Measurements from ENCODE around the gene SLMAP.
A peak's percentile ranks its signal among the peaks of the same experiment; 100 is the strongest.

SLMAP gene

GRCh38 chr3:57942388-57942787 is 186.3 kb downstream of the SLMAP start:
- no peaks in the 10 kb centered on the region for H3K36me3 ChIP-seq (ENCODE audit: control insufficient read depth, insufficient read depth, low read length)
- H3K27me3 ChIP-seq (ENCODE audit: control insufficient read depth, insufficient read depth, low read length) = no peaks in the 10 kb centered on the region
- H3K4me1 ChIP-seq (ENCODE audit: control insufficient read depth, insufficient read depth, low read length) = peaks cover 6% of the 10 kb centered on the region
- no peak overlapping the region for H3K4me3 ChIP-seq (ENCODE audit: low read length)
- no peaks in the 10 kb centered on the region for H3K9me3 ChIP-seq (ENCODE audit: control insufficient read depth, low read length)
- H3K9ac ChIP-seq (ENCODE audit: low read length) = no peak overlapping the region

GRCh38 chr3:57942872-57943283 is 186.8 kb downstream of the SLMAP start:
- Histone ChIP-seq H3K4me1 (ENCODE audit: control insufficient read depth, insufficient read depth, low read length) (peaks cover 6% of the 10 kb centered on the region), H3K9ac (ENCODE audit: low read length) (no peak overlapping the region), H3K9me3 (ENCODE audit: control insufficient read depth, low read length) (no peaks in the 10 kb centered on the region), H3K27me3 (ENCODE audit: control insufficient read depth, insufficient read depth, low read length) (no peaks in the 10 kb centered on the region), H3K4me3 (ENCODE audit: low read length) (no peak overlapping the region), H3K36me3 (ENCODE audit: control insufficient read depth, insufficient read depth, low read length) (no peaks in the 10 kb centered on the region)

GRCh38 chr3:57943525-57944495 is 187.7 kb downstream of the SLMAP start:
- H3K36me3 ChIP-seq (ENCODE audit: control insufficient read depth, insufficient read depth, low read length) = no peaks in the 10 kb centered on the region
- H3K4me1 ChIP-seq (ENCODE audit: control insufficient read depth, insufficient read depth, low read length) = peaks cover 6% of the 10 kb centered on the region
- H3K4me3 ChIP-seq (ENCODE audit: low read length) = no peak overlapping the region
- no peaks in the 10 kb centered on the region for H3K27me3 ChIP-seq (ENCODE audit: control insufficient read depth, insufficient read depth, low read length)
- no peak overlapping the region for H3K9ac ChIP-seq (ENCODE audit: low read length)
- no peaks in the 10 kb centered on the region for H3K9me3 ChIP-seq (ENCODE audit: control insufficient read depth, low read length)

- H3K27me3 ChIP-seq (ENCODE audit: control insufficient read depth, insufficient read depth, low read length) = no peaks in the 10 kb centered on the region
- no peaks in the 10 kb centered on the region for H3K36me3 ChIP-seq (ENCODE audit: control insufficient read depth, insufficient read depth, low read length)
- no peak overlapping the region for H3K9ac ChIP-seq (ENCODE audit: low read length)
- no peaks in the 10 kb centered on the region for H3K9me3 ChIP-seq (ENCODE audit: control insufficient read depth, low read length)
- H3K4me3 ChIP-seq (ENCODE audit: low read length) = no peak overlapping the region
- H3K4me1 ChIP-seq (ENCODE audit: control insufficient read depth, insufficient read depth, low read length) = peaks cover 26% of the 10 kb centered on the region
Observed at GRCh38 chr3:57946970-57947381, 190.9 kb downstream of the SLMAP start.

GRCh38 chr3:57948080-57948671 is 192.1 kb downstream of the SLMAP start:
- Histone ChIP-seq H3K4me1 (ENCODE audit: control insufficient read depth, insufficient read depth, low read length) (peaks cover 36% of the 10 kb centered on the region), H3K9me3 (ENCODE audit: control insufficient read depth, low read length) (no peaks in the 10 kb centered on the region), H3K36me3 (ENCODE audit: control insufficient read depth, insufficient read depth, low read length) (no peaks in the 10 kb centered on the region), H3K27me3 (ENCODE audit: control insufficient read depth, insufficient read depth, low read length) (no peaks in the 10 kb centered on the region), H3K4me3 (ENCODE audit: low read length) (no peak overlapping the region), H3K9ac (ENCODE audit: low read length) (no peak overlapping the region)

- Histone ChIP-seq H3K9me3 (ENCODE audit: control insufficient read depth, low read length) (no peaks in the 10 kb centered on the region), H3K4me1 (ENCODE audit: control insufficient read depth, insufficient read depth, low read length) (peaks cover 36% of the 10 kb centered on the region), H3K9ac (ENCODE audit: low read length) (no peak overlapping the region), H3K36me3 (ENCODE audit: control insufficient read depth, insufficient read depth, low read length) (no peaks in the 10 kb centered on the region), H3K4me3 (ENCODE audit: low read length) (no peak overlapping the region), H3K27me3 (ENCODE audit: control insufficient read depth, insufficient read depth, low read length) (no peaks in the 10 kb centered on the region)
Observed at GRCh38 chr3:57948781-57949242, 192.7 kb downstream of the SLMAP start.

GRCh38 chr3:57949344-57949743 is 193.2 kb downstream of the SLMAP start:
- H3K9me3 ChIP-seq (ENCODE audit: control insufficient read depth, low read length) = no peaks in the 10 kb centered on the region
- no peak overlapping the region for H3K4me3 ChIP-seq (ENCODE audit: low read length)
- no peak overlapping the region for H3K9ac ChIP-seq (ENCODE audit: low read length)
- H3K27me3 ChIP-seq (ENCODE audit: control insufficient read depth, insufficient read depth, low read length) = no peaks in the 10 kb centered on the region
- H3K36me3 ChIP-seq (ENCODE audit: control insufficient read depth, insufficient read depth, low read length) = no peaks in the 10 kb centered on the region
- peaks cover 36% of the 10 kb centered on the region for H3K4me1 ChIP-seq (ENCODE audit: control insufficient read depth, insufficient read depth, low read length)

GRCh38 chr3:57949785-57950615 is 193.9 kb downstream of the SLMAP start:
- Histone ChIP-seq H3K9ac (ENCODE audit: low read length) (no peak overlapping the region), H3K36me3 (ENCODE audit: control insufficient read depth, insufficient read depth, low read length) (no peaks in the 10 kb centered on the region), H3K27me3 (ENCODE audit: control insufficient read depth, insufficient read depth, low read length) (no peaks in the 10 kb centered on the region), H3K4me3 (ENCODE audit: low read length) (no peak overlapping the region), H3K9me3 (ENCODE audit: control insufficient read depth, low read length) (no peaks in the 10 kb centered on the region), H3K4me1 (ENCODE audit: control insufficient read depth, insufficient read depth, low read length) (peaks cover 36% of the 10 kb centered on the region)

- H3K4me3 ChIP-seq (ENCODE audit: low read length) = no peak overlapping the region
- H3K9me3 ChIP-seq (ENCODE audit: control insufficient read depth, low read length) = no peaks in the 10 kb centered on the region
- peaks cover 36% of the 10 kb centered on the region for H3K4me1 ChIP-seq (ENCODE audit: control insufficient read depth, insufficient read depth, low read length)
- H3K36me3 ChIP-seq (ENCODE audit: control insufficient read depth, insufficient read depth, low read length) = no peaks in the 10 kb centered on the region
- peak overlapping the region; percentile 51 for H3K9ac ChIP-seq (ENCODE audit: low read length)
- no peaks in the 10 kb centered on the region for H3K27me3 ChIP-seq (ENCODE audit: control insufficient read depth, insufficient read depth, low read length)
Observed at GRCh38 chr3:57951066-57951882, 195.2 kb downstream of the SLMAP start.

- Histone ChIP-seq H3K9me3 (ENCODE audit: control insufficient read depth, low read length) (no peaks in the 10 kb centered on the region), H3K9ac (ENCODE audit: low read length) (peak overlapping the region; percentile 51), H3K4me1 (ENCODE audit: control insufficient read depth, insufficient read depth, low read length) (peaks cover 45% of the 10 kb centered on the region), H3K36me3 (ENCODE audit: control insufficient read depth, insufficient read depth, low read length) (no peaks in the 10 kb centered on the region), H3K4me3 (ENCODE audit: low read length) (no peak overlapping the region), H3K27me3 (ENCODE audit: control insufficient read depth, insufficient read depth, low read length) (no peaks in the 10 kb centered on the region)
Observed at GRCh38 chr3:57952208-57952631, 196.1 kb downstream of the SLMAP start.

GRCh38 chr3:57952651-57953050 is 196.5 kb downstream of the SLMAP start:
- Histone ChIP-seq H3K9ac (ENCODE audit: low read length) (peak overlapping the region; percentile 1), H3K27me3 (ENCODE audit: control insufficient read depth, insufficient read depth, low read length) (no peaks in the 10 kb centered on the region), H3K36me3 (ENCODE audit: control insufficient read depth, insufficient read depth, low read length) (no peaks in the 10 kb centered on the region), H3K9me3 (ENCODE audit: control insufficient read depth, low read length) (no peaks in the 10 kb centered on the region), H3K4me3 (ENCODE audit: low read length) (no peak overlapping the region), H3K4me1 (ENCODE audit: control insufficient read depth, insufficient read depth, low read length) (peaks cover 46% of the 10 kb centered on the region)

Measured in mucosa of stomach (tissue), 1 donor.